NCI-H2029 treated with DMSO at 0.1 percent for 48 hours (cell line): ENCODE results near the gene PPP2R5B.

Experiments
- DNase-seq: peaks from one replicate; lab custom pipeline; 2025; lab: John Stamatoyannopoulos, UW

The PPP2R5B gene

DNA sequence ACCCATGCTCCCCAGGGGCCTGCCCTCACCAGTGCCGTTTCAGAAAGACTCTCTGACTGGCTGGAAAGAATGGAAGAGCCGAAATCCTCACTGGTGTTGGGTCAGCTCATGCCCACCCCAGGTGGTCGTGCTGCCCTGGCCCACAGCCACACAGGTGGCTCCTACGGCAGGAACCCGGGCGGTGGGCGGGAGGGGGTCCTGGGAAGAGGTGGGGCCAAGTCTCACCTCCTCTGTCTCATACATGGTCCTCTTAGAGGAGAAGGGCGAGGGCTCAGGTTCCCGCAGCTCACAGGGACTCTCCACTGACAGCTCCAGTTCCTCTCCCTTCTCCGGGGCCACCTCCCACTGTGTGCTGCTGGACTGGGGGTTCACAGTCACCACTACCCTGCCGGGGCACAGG lies 15.7 kb upstream of the PPP2R5B start:
- DNase-seq = no peak

DNA sequence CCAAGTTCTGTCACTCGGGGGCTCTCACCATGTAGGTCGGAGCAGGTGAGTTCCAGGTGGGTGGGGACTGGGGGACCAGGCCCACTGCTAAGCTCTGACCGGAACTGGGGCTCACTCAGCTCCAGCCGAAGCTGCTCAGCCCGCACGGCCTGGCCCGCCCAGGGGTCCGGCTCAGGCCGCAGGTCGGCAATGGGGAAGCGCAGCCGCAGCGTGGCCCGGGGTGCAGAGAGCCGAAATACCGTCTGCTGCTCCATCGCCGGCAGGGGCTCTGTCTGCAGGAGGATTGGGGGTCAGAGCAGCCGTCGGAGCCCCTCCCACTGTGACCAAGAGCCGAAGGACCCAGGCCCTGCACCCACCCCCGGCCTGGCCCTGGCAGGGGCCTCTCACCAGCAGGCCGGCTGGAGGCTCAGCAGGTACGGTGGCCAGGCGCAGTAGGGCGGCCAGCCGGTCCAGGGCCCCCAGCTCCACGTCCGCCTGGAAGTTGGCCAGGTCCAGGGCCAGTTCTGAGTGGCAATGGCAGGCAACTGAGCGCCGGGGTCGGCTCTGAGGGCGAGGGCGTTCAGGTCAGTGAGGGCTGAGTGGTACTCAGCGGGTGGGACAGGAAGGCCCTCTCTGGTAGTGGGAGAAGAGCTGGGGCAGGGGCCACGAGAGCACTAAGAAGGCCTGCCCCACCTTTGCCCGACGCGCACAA lies 14.7 kb upstream of the PPP2R5B start:
- DNase-seq = no peak

DNA sequence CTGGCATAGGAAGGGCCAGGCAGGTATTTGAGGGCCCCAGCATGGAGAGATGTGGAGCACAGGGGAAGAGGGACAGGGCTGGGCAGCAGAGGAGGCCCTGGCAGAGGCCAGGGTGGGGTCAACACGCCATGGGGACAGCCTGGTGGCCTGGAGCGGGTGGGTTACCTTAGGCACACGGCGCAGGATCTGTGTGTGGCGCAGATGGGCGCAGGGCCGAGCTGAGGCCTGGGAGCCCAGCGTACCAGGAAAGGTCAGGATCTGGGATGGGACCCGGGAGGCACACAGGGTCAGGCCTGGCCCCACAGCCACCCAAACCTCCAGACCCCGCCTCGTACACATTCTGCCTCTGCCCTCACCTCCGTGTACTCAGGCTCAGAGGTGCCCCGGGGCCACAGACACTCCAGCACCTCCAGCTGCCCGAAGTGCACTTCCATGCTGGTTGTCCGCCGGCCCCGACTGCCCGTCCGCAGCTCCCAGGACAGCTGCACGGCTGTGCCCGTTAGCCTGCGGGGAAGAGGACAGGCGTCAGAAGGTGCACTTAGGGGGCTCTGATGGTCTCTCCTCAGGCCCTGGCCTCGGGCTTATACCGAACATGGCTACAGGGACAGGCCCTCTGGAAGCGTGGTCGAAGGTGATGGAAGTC lies 13.9 kb upstream of the PPP2R5B start:
- DNase-seq = no peak

DNA sequence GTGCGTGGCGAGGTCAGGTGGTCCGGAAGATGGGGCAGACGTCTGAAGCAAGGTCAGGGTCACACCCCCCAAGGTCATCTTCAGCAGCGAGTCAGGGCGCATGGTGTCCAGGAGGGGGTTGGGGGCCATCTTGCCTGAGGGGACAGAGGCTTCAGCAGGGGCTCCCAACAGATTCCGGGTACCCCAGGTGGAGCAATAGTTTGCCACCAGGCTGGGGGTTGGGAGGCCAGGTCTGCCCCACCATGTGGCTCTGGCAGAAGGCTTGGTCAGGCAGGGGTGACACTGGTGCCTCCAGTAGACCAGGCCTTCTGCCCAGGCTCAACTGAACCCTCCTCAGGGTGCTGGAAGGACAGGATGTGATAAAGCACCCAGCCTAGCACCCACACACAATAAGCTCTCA lies 13.3 kb upstream of the PPP2R5B start:
- DNase-seq = no peak

- DNase-seq = no peak
These were observed 12.8 kb upstream of the PPP2R5B start for GRCh38 chr11:64911689-64912088.

- no peak for DNase-seq
These were observed 11.2 kb upstream of the PPP2R5B start for GRCh38 chr11:64913171-64913727.

- DNase-seq = no peak
These were observed 10.4 kb upstream of the PPP2R5B start for GRCh38 chr11:64914123-64914522.

GRCh38 chr11:64915376-64915887 lies 9.1 kb upstream of the PPP2R5B start:
- DNase-seq = no peak

DNA sequence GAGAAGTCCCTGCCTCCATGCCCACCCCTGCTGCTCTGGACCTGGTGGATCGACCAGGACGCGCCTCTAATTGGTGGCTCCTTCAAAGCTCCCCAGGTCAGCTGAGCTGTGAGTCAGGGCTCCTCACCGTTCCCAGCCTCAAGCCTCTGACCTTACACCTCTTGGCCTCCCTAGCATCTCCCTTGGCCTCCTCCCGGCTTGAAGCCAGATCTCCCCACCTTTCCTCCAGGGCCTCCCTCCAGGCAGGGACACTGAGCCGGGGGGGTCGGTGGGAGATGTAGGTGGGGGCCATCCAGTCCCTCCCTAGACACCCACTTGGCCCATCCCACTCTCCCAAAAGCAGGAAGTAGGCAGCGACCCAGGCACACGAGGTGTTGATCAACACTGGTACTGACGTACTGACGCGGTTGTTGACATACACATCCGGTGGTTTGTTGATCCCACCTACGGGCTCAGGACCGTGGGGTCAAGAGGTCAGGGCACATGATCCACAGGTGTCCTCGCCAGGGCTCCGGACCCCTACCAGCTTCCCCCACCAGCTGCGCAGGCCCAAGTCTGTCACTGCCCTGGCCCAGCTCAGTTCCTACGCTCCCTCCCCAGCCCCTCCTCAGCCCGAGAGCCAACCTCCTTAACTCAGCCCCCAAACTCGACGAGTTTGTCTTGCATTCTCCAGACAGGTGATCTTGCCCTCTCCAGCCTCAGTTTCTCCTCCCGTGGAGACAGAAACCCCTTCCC lies 8.3 kb upstream of the PPP2R5B start:
- DNase-seq = peak; percentile 14

DNA sequence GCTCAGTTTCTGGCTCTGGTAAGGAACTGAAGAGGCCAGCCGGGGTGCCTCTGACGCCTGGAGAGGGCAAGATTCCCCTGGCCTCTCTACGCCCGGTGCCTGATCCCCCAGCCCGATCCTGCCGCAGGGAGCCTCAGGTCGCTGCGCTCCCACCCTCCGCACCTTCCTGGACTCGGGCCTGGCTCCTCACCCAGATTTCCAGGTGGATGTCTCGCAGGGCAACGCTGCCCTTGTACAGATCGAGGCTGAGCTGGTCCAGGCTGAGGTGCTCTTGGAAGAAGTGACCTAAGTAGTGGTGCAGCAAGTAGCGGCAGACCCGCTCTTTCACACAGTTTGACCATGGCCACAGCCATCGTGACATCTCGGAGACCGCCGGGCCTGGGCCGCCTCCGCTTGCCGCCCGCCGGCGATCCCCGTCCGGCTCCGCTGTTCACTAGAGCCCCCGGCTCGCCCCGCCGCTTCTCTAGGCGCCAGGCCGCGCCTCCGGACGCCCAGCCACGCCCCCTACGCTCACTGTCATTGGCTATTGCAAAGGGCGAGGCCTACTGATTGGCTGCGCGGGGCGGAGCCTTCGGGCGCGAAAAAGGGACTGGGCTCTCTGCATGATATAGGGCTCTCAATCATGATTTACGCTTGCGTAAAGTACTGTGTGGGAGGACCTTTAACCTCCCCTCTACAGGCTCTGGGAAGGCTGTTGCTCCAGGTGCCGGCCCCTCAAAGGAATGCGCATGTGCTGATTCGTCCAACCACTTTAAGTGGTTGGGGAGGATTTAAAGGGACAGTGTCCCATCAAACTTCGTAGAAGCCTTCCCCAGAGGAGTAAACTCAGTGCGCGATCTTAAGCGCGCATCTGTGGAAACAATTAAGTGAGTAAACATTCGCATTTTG lies 7.5 kb upstream of the PPP2R5B start, which contains the start of gene ATG2A:
ATG2A (minus strand) TSS at position 435 of the 888 bp plus-strand sequence; CDS start at position 361, 74 bp downstream.
- DNase-seq = peak; percentile 97

GRCh38 chr11:64917663-64917995 lies 6.9 kb upstream of the PPP2R5B start:
- no peak for DNase-seq

DNA sequence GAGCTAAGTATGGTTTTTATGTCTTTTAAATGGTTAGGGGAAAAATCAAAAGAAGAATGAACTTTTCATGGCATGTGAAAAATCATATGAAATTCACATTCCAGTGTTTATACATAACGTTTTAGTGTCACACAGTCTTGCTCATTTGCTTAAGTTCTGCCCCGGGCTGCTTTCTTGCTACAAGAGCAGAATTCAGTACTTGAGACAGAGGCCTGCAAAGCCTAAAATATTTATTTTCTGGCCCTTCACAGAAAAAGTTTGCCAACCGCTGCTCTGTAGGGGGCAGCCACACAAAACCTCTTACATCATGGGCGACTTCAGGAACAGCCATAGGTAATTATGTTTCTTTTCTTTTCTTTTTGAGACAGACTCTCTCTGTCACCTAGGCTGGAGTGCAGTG lies 6.5 kb upstream of the PPP2R5B start:
- DNase-seq = no peak

DNA sequence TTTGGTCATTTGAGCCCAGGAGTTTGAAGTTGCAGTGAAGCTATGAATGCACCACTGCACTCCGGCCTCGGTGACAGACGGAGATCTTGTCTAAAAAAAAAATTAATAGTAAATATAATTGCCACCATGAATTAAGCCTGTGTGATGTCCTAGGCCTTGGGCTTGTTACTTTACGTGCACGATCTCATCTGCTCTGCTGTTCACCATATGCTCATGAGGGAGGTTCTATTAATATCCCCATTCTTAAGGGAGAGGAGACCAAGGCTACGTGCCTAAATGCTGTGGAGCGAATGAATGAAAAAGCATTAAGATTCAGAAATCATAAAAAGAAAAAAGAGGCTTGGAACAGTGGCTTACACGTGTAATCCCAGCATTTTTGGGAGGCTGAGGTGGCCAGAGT lies 4.9 kb upstream of the PPP2R5B start:
- no peak for DNase-seq

DNA sequence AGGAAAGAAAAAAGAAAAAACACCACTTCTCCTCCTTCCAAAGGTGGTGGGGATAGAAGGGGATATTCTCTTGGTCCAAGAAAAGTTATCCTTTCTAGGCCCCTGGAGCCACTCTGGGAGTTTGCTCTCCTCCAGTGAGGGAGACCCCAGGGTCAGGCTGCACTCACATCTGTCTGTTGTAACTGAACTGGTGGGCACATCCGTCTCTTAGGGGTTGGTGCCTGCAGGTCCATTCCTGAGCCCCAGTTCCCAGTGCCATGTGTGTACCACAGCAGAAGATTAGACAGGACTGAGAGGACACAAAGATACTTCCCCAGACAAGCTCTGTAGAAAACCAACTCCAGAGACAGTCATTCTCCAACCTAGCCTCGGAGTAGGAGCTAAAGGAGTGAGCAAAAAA lies 4.4 kb upstream of the PPP2R5B start:
- DNase-seq = no peak

GRCh38 chr11:64921384-64921783 lies 3.1 kb upstream of the PPP2R5B start:
- DNase-seq = no peak

- no peak for DNase-seq
These were observed 1.3 kb upstream of the PPP2R5B start for GRCh38 chr11:64923151-64923661.

DNA sequence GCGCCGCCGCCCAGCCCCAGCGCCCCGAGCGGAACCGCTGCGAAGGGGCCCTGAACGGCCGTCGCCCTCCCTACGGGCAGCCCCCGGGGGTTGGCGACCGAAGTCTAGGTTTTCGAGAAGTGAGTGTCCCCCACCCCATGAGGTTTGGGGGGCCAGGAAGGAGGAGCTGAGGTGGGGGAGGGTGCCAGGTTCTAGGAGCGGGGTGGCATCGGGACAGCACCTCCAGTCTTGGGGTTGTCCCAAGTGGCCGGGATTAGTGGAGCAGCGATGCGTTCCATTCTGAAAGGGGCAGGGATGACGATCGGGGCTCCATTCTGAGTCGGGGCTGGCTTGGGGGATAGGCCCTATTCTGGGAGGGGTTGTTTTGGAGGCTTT lies 408 bp downstream of the PPP2R5B start:
- DNase-seq = no peak

DNA sequence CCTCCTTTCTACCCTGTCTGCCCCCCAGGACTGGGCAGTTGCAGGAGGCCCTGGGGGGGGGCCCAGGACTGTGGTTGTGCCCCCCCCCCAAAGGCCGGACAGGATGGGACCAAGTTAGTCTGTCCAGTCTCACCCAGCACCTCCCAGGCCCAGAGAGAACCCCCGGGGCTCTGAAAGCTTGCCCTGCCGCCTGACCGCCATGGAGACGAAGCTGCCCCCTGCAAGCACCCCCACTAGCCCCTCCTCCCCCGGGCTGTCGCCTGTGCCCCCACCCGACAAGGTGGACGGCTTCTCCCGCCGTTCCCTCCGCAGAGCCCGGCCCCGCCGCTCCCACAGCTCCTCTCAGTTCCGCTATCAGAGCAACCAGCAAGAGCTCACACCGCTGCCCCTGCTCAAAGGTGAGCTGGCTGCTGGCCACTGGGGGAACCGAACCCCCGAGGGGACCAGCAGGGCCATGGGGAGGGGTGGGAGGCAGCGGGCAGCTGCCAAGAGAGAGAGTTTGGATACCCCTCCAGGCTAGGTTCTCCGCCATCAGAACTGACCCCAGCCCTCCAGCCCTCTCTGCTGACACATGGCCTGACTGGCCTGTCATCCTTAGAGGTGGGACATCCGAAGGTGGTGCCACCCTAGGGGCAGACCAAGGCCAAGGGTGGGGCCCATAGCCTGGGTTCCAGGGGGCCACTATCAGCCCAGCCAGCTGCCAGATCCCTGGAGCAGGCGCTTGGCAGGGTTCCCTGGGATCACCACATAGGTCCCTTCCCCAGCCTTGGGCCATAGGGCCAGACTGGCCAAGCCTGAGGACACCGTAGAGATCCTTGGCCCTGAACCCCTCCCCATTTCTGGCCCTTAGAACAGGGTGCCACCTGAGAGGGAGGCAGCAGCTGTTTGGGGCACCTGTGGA lies 1.3 kb downstream of the PPP2R5B start:
- DNase-seq = no peak

DNA sequence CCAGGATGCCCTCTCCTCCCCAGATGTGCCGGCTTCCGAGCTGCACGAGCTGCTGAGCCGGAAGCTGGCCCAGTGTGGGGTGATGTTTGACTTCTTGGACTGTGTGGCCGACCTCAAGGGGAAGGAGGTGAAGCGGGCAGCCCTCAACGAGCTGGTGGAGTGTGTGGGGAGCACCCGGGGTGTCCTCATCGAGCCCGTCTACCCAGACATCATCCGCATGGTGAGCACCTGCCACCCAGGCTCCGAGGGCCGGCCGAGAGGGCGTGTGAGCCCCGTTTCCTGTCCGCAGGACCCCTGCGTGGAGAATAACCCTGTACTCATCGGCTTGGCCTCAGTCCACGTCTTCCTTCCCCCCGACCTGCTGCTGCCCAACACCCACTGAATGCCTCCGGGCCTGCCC lies 2.2 kb downstream of the PPP2R5B start:
- DNase-seq = no peak

GRCh38 chr11:64928957-64929356 lies 4.5 kb downstream of the PPP2R5B start:
- no peak for DNase-seq

- no peak for DNase-seq
These were observed 5.1 kb downstream of the PPP2R5B start for GRCh38 chr11:64929625-64930024.
